T-helper 2 cell treated with Interferon-gamma antibody and Interleukin-4, amounts not matched to agents 100 ng/mL and 5 ng/mL, for 36 hours (primary cell): ENCODE results near the gene LRRK2. TPM values are rescaled to one million over a fixed set of nuclear protein-coding genes. Genes with fewer than 3 reads are reported as not detected.
"Not testable (repeated sequence)": the region's sequence is repeated elsewhere in the genome, so short reads cannot be mapped to it uniquely, and the experiment has no call there.

ENCODE experiments used
- intact Hi-C: fragments of 100-400 bp; cut with micrococcal nuclease; formaldehyde crosslinking; loops from one replicate; pipeline ENCODE4 v1.15.1; 2023
- total RNA-seq: library from RNA; stranded (reverse); gene quantifications from 2 replicates; pipeline ENCODE4 v1.2.3, GENCODE V29; 2022

LRRK2 gene
- 0.14 TPM in 1 of 2 replicates, not detected in the other for total RNA-seq

DNA sequence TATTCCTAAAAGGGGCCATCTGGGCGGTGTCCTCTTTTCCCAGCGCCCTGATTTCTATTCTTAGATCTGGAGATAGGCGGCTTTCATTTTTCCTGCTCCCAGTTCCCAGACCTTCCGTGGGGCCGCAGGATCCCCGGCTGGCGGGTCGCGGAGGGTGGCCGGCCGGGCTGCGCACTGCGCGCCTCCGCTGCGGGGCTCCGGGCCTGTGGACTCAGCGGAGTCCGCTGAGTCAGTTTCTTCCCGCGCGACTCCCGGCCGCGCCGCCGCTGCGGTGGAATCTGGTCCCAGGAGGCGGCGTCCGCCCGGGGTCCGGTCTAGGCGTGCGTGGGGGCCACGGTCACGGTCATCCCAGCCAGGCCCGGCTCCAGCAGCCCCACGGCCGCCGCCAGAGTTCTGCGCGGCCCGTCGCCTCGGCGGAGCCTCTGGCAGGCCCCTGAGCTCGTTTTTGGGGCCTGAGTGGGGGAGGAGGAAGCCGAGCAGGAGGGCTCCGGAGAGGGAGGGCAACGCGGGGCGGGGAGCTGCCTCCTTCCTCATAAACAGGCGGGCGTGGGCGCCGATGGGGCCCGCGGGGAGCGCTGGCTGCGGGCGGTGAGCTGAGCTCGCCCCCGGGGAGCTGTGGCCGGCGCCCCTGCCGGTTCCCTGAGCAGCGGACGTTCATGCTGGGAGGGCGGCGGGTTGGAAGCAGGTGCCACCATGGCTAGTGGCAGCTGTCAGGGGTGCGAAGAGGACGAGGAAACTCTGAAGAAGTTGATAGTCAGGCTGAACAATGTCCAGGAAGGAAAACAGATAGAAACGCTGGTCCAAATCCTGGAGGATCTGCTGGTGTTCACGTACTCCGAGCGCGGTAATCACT lies at the start of gene LRRK2:
Gene LRRK2, plus strand, starts transcription at position 559 of the 853 bp plus-strand sequence. Its CDS starts 135 bp downstream, at position 694.
- intact Hi-C loops = loop anchor here (5.0 kb wide), 1 partner anchor 72 kb away; no protein-coding TSS in a partner anchor

DNA sequence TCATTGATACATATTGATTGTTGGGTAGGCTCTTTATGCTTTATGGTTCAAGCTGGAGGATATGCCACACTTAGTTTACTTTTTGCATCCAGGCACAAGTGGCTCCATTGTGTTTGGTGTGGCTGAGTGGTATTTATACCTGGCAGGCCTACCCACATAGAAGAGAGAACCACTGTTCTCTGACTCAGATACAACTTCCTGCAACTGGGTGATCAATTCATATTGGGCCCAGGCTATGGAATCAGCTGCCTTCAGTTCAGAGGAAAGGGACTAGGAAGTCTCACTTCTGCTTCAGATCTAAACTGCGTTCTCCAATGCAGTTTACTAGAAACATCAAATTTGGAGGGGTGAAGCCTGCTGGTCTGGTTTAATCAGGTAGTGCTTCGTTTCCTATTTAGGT lies 49.8 kb upstream of the LRRK2 start:
- intact Hi-C loops = no loop called here

DNA sequence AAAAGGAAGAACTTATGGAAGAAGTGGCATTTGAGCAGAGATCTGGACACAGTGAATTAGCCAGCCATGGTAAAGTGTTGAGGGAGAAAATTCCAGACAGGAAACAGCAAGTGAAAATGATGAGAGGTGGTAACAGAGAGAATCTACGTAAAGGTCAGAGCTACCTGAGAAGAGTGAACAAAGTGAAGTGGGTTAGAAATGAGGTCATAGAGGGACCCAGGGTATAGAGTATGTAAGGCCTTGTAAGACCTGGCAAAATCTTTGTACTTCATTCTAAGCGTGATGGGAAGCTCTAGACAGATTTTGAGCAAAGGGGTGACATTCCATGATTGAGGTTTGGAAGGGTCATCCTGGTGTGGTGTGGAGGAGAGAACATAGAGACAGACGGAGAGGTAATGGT lies 49.3 kb upstream of the LRRK2 start:
- intact Hi-C loops = no loop called here

DNA sequence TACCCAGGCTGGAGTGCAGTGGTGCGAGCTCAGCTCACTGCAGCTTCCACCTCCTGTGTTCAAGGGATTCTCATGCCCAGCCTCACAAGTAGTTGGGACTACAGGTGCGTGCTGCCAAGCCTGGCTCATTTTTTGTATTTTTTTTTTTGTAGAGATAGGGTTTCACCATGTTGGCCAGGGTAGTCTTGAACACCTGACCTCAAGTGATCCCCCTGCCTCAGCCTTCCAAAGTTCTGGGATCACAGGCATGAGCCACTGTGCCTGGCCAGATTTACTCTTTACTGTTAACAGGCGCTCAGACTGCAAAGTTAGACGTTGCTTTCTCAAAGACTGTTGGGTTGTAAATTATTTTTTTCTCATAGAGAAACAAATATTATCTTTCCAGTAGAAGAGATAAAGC lies 46.1 kb upstream of the LRRK2 start:
- intact Hi-C loops = no loop called here

- intact Hi-C loops = no loop called here
Observed at GRCh38 chr12:40181490-40181889, 43.3 kb upstream of the LRRK2 start.

DNA sequence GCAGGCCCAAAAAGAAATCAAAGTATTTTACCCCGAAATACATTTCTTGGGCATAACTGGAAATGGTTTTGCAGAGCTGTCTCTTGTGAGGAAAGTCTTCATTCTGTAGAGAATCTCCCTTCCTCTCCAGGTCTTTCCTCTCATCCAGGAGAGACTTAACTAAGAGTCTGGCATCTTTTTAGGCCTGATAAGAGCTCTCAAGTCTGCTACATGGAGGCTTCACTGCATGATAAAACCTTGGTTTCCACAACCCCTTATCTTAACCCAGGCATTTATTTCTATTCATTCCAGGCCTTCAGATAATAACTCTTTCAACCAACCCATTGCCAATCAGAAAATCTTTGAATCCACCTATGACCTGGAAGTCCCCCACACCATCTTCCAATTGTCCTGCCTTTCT lies 41.1 kb upstream of the LRRK2 start:
- intact Hi-C loops = no loop called here

DNA sequence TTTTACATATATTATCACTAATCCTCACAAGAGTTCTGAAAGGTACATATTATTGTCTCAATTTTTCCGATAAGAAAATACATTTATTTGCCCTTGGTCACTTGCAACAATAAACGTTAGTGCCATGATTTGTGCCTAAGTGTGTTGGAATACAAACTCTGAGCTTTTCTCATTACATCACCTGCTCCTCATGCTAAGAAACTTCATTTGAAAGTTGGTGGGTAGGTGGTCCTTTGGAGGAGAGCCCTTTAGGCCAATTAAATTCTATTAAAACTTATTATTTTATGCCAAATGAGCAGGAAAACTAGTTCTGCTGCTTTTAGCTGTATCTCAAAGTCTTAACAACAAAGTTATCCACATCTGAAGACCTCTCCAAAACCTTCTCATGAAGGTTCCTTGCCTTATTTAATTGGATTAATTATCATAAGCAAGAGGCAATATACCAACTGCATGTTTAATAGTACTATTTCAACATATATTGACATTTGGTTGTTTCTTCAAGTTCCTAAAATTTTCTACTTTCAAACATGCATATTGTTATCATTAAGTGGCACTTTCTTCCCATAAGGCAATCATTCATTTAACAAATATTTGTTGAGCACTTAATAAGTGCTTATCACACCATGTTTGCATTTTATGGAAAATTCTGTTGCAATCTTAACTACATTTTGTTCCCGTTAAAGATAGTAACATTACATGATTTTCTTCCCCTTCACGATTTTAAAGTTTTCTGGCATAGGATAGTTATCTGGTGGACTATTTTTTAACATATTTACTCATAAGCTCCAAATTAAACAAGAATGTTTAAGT lies 40.1 kb upstream of the LRRK2 start:
- intact Hi-C loops = no loop called here

DNA sequence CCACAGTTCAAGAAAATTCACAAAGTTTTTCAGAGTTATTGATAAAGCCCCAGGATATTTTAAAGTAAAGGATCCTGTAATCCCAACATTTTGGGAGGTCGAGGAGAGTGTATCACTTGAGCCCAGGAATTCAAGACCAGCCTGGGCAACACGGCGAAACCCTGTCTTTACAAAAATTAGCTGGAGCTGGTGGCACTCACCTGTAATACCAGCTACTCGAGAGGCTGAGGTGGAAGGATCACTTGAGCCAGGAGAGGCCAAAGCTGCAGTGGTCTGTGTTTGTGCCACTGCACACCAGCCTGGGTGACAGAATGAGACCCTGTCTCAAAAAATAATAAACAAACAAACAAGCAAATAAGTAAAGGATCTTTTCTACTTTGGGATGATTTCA lies 39.5 kb upstream of the LRRK2 start:
- intact Hi-C loops = no loop called here

DNA sequence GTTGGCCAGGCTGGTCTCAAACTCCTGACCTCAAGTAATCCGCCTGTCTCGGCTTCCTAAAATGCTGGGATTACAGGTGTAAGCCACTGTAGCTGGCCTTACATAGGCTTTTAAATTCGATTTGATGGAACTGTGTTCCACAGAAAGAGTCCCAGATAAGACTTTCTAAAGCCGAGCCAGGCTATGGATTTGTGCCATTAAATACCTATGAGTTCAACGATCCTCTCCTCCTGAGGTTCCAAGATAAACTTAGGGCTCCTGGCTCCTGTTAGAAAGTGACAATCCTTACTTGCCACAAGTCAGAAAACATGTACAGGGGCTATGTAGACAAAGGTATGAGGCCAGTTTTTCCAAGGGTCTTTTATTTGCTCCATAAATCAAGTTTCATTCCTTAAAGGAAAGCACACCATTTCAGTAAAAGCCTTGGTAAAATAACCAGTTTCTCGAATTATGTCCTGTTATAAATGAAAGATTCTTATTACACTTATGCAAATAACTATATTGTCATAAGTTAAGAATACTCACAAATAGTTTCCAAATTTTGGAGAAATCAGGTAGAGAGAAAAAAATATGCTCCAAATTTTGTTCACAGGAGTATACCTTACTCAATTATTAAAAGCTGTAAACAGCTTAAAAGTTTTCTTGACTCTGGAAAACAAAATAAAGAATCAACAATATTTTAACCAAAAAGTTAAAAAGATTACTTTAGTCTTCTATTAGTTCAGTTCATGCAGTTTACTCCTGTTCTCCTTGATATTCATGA lies 36.1 kb upstream of the LRRK2 start:
- intact Hi-C loops = no loop called here

DNA sequence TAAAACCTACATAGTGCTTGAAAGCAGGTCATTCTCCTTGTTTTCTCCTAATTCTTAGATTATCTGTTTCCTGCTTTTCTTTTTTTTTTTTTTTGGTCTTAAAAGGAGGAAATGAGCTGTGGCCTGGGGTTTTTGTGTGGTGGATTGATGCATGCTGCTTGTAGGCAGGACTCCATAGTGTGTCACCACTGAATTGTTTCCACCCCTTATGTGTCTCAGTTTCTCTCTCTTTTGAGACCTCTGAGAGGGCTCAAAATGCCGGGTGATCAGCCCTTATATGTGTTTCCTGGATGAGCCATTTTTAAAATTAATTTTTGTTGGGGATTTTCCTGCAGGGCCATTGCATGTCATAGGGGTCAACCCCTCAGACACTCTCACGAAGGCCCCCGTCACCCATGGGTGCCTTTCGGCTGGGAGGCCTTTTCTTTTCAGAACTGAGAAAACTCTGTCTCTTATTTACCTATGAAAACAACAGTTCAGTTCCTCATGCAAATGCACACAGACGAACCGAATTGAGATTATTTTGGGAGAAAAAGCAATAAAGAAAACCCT lies 32.0 kb upstream of the LRRK2 start:
- intact Hi-C loops = no loop called here

DNA sequence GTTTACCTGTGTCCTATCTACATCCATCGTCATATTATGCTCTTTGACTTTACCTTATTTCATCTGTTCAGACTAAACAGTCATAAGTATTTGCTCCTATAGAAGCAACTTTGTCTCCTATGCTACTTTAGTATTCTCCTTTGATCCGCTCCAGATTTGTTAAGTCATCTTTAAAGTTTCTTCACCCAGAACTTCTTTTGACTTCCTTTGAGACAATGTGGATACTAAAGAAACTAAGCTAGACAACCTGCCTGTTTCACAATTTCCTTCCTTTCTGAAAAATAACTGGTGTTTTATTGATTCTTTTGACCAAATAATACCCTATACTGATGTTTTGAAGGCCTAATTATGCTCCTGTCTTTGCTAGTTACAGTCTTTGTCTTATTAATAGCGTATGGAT lies 30.0 kb upstream of the LRRK2 start:
- intact Hi-C loops = no loop called here

DNA sequence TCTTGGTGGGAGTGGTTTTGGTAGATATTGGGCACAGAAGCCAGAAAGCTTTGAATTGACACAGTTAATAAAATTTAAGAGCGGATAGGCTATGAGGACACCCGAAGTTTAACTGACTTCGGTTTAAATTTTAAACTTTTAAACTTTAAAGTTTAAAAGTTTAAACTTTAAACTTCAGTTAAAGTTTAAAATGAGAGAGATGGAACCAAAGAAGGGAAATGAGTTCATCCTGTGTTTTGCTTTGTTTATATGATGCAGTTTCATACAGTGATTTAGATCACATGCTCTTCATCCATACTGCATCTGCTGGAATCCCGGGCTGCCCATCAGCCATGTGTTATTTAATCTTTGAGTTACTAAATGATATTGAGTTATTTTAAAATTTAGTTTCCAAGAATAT lies 27.2 kb upstream of the LRRK2 start:
- intact Hi-C loops = no loop called here

- intact Hi-C loops = no loop called here
Observed at GRCh38 chr12:40198601-40199000, 26.2 kb upstream of the LRRK2 start.

GRCh38 chr12:40202095-40203059 lies 22.4 kb upstream of the LRRK2 start:
- intact Hi-C loops = no loop called here

DNA sequence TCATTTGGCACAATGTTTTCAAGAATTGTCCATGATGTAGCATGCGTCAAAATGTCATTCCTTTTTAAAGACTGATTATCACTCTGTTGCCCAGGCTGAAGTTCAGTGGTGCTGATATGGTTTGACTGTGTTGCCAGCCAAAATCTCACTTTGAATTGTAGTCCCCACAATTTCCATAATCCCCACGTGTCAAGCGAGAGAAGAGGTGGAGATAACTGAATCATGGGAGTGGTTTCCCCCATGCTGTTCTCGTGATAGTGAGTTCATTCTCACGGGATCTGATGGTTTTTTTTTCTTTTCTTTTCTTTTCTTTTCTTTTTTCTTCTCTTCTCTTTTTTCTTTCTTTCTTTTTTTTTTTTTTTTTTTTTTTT lies 21.8 kb upstream of the LRRK2 start:
- intact Hi-C loops = no loop called here

DNA sequence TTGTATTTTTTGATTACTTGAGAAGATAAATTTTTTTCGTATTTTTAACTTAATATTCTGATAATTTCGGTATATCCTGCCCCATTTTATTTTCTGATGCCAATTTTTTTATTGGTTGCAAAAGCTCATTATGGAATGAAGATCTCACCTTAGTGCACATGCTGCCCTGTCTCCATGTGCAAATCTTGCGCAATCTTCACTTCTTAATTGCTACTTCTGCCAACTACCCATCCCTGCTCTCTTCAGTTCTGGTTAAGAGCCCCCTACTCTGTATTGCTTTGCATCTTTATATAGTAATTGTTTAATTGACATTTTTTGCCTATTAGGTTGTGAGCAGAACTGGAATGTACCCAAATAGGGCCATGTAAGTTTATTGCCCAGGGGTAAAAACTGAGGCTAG lies 20.5 kb upstream of the LRRK2 start:
- intact Hi-C loops = no loop called here

- intact Hi-C loops = no loop called here
Observed at GRCh38 chr12:40207551-40207950, 17.2 kb upstream of the LRRK2 start.

- intact Hi-C loops = no loop called here
Observed at GRCh38 chr12:40208707-40209446, 15.9 kb upstream of the LRRK2 start.

GRCh38 chr12:40209886-40210285 lies 14.9 kb upstream of the LRRK2 start:
- intact Hi-C loops = no loop called here

DNA sequence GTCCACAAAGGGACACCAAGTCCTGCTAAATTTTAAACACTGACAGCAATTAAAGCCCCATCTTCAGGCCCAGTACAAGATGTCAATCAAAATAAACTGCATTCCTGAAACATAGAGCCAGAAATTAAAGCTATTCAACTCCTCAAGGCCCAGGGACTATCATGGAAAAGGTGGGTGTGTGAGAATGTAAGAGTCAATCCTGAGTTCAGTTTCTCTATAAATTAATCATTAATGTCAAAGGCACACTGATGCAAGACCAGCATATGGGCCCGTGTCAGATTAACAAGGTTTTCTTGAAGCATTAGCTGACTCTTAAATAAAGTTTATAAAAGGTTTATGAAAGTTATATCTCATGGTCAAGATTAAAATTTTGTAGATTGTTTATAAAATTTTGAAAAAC lies 13.6 kb upstream of the LRRK2 start:
- intact Hi-C loops = not testable (repeated sequence)
